ENCODE measurements around the gene UBR3.

UBR3 gene

GRCh38 chr2:170006587-170007325 lies 179.5 kb downstream of the UBR3 start:
- no peak for DNase-seq (ENCODE audit: low read depth)

GRCh38 chr2:170009209-170009608 lies 182.0 kb downstream of the UBR3 start:
- DNase-seq (ENCODE audit: low read depth) = no peak

- no peak for DNase-seq (ENCODE audit: low read depth)
Measured at GRCh38 chr2:170012773-170013172, 185.5 kb downstream of the UBR3 start.

- no peak for DNase-seq (ENCODE audit: low read depth)
Measured at GRCh38 chr2:170013802-170014551, 186.7 kb downstream of the UBR3 start.

- no peak for DNase-seq (ENCODE audit: low read depth)
Measured at GRCh38 chr2:170014769-170015168, 187.5 kb downstream of the UBR3 start.

- no peak for DNase-seq (ENCODE audit: low read depth)
Measured at GRCh38 chr2:170017860-170018532, 190.7 kb downstream of the UBR3 start.

GRCh38 chr2:170019060-170019805 lies 192.0 kb downstream of the UBR3 start:
- DNase-seq (ENCODE audit: low read depth) = no peak

GRCh38 chr2:170020777-170021176 lies 193.5 kb downstream of the UBR3 start:
- no peak for DNase-seq (ENCODE audit: low read depth)

GRCh38 chr2:170022692-170023091 lies 195.4 kb downstream of the UBR3 start:
- DNase-seq (ENCODE audit: low read depth) = no peak

- DNase-seq (ENCODE audit: low read depth) = no peak
Measured at GRCh38 chr2:170024721-170025120, 197.5 kb downstream of the UBR3 start.

GRCh38 chr2:170025223-170025622 lies 198.0 kb downstream of the UBR3 start:
- DNase-seq (ENCODE audit: low read depth) = no peak

GRCh38 chr2:170026361-170026760 lies 199.1 kb downstream of the UBR3 start:
- DNase-seq (ENCODE audit: low read depth) = no peak

GRCh38 chr2:170029551-170029950 lies 202.3 kb downstream of the UBR3 start:
- no peak for DNase-seq (ENCODE audit: low read depth)

- DNase-seq (ENCODE audit: low read depth) = no peak
Measured at GRCh38 chr2:170030040-170030439, 202.8 kb downstream of the UBR3 start.

GRCh38 chr2:170031288-170031687 lies 204.0 kb downstream of the UBR3 start:
- no peak for DNase-seq (ENCODE audit: low read depth)

GRCh38 chr2:170034596-170034995 lies 207.3 kb downstream of the UBR3 start:
- DNase-seq (ENCODE audit: low read depth) = no peak

- DNase-seq (ENCODE audit: low read depth) = no peak
Measured at GRCh38 chr2:170038734-170039133, 211.5 kb downstream of the UBR3 start.

GRCh38 chr2:170039401-170040172 lies 212.3 kb downstream of the UBR3 start:
- no peak for DNase-seq (ENCODE audit: low read depth)

- DNase-seq (ENCODE audit: low read depth) = no peak
Measured at GRCh38 chr2:170044751-170045478, 217.7 kb downstream of the UBR3 start.

GRCh38 chr2:170047331-170048065 lies 220.2 kb downstream of the UBR3 start:
- no peak for DNase-seq (ENCODE audit: low read depth)
